Breast epithelium (tissue), 3 donors: ENCODE data around the gene SCNM1.

Experiments
- CTCF ChIP-seq, 3 donors: fragments of 450-650 bp; IDR thresholded peaks; one replicate each; pipeline ENCODE4 v1.5.1; 2016 to 2017; ENCODE audit warnings: antibody characterized with exemption in 3 of 3, mild to moderate bottlenecking in 3 of 3, moderate library complexity in 3 of 3
- POLR2A ChIP-seq: fragments of 450-650 bp; IDR thresholded peaks from one replicate; pipeline ENCODE4 v1.6.1; 2016; ENCODE audit warnings: antibody characterized with exemption, mild to moderate bottlenecking, moderate library complexity

GRCh38 chr1:151211972-151212705, 46.2 kb downstream of the SCNM1 start:
- TF ChIP-seq CTCF (IDR thresholded peaks at IDR 0.05) (no peak), POLR2A (no peak)
